Measurements from ENCODE around the gene CCR2.
"Not testable (repeated sequence)": the region's sequence is repeated elsewhere in the genome, so short reads cannot be mapped to it uniquely, and the experiment has no call there.

Gene CCR2

GRCh38 chr3:46378426-46378942, 24.6 kb downstream of the CCR2 start:
- DNase-seq (ENCODE audit: low read depth in 3 of 3) = peak; percentile 42 to 45 (median 44)

DNA sequence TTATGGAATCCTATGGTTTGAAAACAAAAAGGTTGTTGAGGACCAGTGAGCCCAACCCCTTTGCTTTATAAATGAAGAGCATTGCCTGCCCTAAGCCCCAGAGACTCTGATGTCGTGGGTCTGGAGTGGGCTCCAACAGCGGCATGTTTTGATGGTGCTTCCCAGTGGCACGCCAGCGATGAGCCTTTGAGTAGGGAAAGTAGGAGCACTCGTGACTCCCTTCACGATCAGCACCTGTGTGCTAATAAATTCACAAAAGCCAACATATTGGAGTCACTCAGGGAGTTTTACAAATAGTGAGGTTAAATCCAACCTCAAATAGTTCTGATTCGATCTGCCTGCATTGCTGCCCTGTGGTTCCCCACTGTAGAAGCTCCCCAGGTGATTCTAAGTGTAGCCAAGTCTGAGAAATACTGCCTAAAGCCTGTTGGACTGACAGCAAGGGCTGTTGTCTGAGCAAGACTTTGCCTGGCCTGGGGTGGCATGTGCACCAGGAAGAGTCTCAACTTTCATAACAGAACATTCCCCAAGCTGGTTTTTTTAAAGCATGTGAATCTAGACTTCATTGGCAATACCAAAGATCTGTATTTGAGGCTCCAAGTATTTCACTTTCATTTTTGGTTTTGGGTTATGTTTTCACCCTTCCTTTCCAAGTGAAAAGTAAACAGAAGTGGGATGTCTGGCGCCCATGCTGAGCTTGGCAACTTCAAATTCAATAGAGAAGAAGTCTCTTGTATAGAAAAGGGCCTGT, 26.7 kb downstream of the CCR2 start:
- no peak for DNase-seq (ENCODE audit: low read depth in 3 of 3)

- no peak for DNase-seq (ENCODE audit: low read depth in 3 of 3)
Measured at GRCh38 chr3:46381625-46382024, 27.7 kb downstream of the CCR2 start.

DNA sequence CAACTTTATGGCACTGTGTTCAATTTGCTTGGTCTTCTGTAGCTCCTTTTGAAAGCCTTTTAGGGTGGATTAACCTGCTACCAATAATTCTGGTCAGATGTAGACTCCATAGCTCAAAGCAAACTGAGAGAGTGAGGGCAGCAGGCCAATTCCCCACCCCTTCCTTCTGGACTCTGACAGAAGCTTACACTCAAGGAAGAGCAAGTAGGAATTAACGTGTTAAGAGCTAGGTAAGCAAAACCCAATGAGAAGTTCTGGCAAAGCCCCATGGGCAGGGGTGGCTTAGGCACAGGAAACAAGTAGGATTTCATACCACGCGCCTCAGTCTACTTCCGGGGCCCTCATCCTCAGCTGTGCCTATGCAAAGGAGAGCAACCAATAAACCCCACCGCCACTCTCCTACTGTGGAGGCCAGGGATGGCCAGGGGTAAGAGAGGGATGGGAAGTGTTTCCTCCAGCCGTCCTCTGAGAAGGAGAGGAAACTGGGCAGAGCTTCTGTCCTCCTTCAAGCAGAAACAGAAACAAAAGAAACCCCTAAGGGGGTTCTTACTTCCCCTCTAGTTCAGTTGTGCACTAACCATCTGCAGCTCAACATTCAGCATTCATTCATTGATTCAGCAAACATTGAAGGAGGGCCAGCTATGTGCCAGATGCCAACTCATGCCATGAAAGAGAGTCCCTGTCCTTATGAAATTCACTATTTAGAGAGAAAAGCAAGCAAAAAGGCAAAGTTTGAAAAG, 29.5 kb downstream of the CCR2 start:
- DNase-seq (ENCODE audit: low read depth in 3 of 3) = no peak

GRCh38 chr3:46383951-46384330, 30.0 kb downstream of the CCR2 start:
- no peak for DNase-seq (ENCODE audit: low read depth in 3 of 3)

GRCh38 chr3:46386205-46386604, 32.3 kb downstream of the CCR2 start:
- no peak for DNase-seq (ENCODE audit: low read depth in 3 of 3)

- not testable (repeated sequence) for DNase-seq (ENCODE audit: low read depth in 3 of 3)
Measured at GRCh38 chr3:46388847-46389246, 34.9 kb downstream of the CCR2 start.

DNA sequence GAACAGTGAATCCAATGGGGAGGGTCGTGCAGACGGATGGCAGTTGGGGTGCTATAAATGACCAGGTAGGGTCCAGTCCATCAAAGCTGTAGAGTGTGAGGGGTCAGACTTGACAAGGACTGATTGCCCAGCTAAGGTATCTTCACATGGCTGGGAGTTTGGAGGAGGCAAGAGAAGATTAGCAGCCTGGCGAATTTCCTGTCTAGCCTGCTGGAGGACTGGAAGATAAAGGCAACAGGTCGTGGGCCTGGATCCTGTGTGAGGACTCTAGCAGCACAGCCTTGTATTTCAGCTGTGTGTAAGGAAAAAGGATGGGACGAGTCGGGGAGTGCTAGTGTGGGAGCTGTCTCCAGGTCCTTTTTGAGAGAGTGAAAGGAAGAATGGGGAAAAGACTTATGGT, 35.4 kb downstream of the CCR2 start:
- no peak for DNase-seq (ENCODE audit: low read depth in 3 of 3)

DNA sequence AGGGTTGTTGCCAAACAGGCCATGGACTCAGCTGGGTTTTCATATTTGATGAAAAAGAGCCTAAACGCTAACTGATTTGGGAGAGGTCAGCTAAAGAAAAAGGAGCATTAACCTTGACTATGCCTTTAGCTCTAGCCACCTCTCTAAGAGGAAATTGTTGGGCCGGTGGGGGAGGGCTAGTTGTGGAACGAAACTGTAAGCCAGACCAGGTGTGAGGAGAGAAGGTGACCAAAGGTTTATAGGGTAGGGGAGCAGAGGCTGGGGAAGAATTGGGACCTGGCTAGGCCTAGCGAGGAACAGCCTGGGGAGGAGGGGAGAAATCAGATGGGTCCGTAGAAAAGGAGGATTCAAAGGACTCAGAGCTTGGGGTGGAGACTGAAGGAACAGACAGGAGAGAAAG, 37.6 kb downstream of the CCR2 start:
- not testable (repeated sequence) for DNase-seq (ENCODE audit: low read depth in 3 of 3)

GRCh38 chr3:46393011-46393410, 39.1 kb downstream of the CCR2 start:
- no peak for DNase-seq (ENCODE audit: low read depth in 3 of 3)

- no peak for DNase-seq (ENCODE audit: low read depth in 3 of 3)
Measured at GRCh38 chr3:46393554-46394434, 39.9 kb downstream of the CCR2 start.

- DNase-seq (ENCODE audit: low read depth in 3 of 3) = no peak
Measured at GRCh38 chr3:46395210-46395661, 41.3 kb downstream of the CCR2 start.

DNA sequence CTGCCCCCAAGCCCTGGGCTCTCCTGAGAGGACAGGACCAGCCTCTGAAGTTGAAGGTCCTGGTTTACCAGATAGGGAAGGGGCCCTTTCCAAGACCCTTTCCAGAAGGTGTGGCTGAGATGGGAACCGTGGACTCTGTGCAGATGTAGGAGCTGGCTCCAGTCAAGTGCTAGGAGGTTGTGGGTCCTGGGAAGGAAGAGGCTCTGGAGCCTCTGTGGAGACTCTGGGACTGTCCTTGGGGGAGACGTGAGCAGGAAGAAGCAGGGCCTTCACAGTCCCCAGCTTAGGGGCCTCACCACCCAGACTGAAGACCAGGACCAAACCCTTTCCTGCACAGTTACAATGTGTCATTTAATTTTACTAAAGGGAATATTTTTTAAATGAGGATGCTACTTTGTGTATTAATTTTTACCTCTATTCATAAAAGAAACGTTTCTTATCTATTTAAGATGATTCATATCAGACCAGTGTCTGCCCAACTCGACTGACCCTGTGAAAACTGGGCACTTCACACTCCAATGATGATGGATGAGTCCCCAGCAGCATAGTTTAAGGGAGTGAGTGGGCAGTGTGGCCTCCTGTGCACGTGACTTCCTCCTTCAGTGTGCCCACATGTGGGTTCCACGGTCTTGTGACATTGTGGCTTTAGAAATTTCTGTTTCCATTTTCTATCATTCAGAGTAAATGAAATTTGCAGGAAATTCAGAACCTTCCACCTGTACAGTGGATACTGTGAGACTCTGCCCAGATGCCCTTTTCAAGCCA, 42.0 kb downstream of the CCR2 start:
- no peak for DNase-seq (ENCODE audit: low read depth in 3 of 3)

DNA sequence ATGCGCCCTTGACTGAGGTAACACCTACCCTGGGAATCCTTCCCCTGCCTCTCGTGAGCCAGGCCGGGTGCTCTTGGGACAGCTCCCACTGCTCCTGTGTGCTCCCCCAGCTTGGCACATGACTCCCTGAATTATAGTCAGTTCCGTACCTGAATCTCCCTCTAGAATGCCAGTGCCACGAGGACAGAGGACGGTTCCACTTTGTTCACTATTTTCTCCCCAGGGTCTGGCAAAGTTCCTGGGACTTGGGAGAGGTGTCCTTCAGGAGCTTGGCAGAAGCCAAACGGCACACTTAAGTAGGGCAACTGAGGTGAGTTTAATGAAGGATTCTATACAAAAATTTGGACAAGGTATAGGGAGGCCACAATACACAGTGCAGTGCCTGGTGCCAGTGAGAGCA, 43.2 kb downstream of the CCR2 start:
- DNase-seq (ENCODE audit: low read depth in 3 of 3) = no peak

GRCh38 chr3:46398186-46398955, 44.5 kb downstream of the CCR2 start:
- DNase-seq (ENCODE audit: low read depth in 3 of 3) = no peak

GRCh38 chr3:46399098-46399497, 45.2 kb downstream of the CCR2 start:
- DNase-seq (ENCODE audit: low read depth in 3 of 3) = no peak

- no peak for DNase-seq (ENCODE audit: low read depth in 3 of 3)
Measured at GRCh38 chr3:46399557-46399956, 45.6 kb downstream of the CCR2 start.

- DNase-seq (ENCODE audit: low read depth in 3 of 3) = no peak
Measured at GRCh38 chr3:46400000-46400734, 46.3 kb downstream of the CCR2 start.

DNA sequence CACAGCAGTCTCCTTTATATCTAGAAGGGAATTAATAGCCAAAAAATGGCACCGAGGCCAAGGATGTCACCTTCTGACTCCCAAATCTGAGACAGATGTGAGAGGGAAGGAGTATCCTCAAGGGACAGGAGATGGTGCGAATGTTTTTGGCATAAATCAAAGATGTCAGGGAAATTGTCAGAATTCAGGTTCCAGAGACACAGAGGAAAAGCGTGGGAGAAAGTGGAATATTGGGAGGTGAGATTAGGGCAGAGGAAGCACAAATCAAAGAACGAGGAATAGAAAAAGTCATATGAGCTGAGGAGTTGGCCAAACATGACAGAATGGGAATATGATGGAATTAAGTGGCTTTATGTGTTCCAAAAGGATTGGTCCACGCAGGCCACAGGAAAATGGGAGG, 46.9 kb downstream of the CCR2 start:
- DNase-seq (ENCODE audit: low read depth in 3 of 3) = no peak

GRCh38 chr3:46401579-46401978, 47.7 kb downstream of the CCR2 start:
- no peak for DNase-seq (ENCODE audit: low read depth in 3 of 3)
